NCI-H2081 treated with DMSO at 0.1 percent for 48 hours (cell line): ENCODE data around the gene CEACAM8.
"Not testable (repeated sequence)": the region's sequence is repeated elsewhere in the genome, so short reads cannot be mapped to it uniquely, and the experiment has no call there.

Source experiments
- DNase-seq: peaks from one replicate; lab custom pipeline; 2025; lab: John Stamatoyannopoulos, UW

The CEACAM8 gene

DNA sequence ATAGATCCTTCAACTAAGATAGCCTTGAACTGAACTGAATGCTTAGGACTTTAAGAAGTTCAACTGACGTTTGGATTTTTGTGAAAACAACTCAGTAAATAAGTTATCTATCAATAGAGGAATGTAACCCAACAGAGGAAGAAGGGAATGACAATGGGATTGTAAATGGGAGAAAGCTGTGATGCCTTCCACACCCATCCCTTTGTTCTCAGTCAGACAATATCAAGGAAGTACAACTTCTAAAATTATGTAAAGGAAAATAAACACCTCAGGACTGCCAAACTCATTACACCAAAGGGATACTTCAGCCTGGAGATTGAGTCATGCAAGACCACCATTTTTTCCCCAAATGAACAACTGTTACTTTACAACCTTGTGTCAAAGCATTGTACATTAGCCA is 21.1 kb downstream of the CEACAM8 start:
- no peak for DNase-seq

DNA sequence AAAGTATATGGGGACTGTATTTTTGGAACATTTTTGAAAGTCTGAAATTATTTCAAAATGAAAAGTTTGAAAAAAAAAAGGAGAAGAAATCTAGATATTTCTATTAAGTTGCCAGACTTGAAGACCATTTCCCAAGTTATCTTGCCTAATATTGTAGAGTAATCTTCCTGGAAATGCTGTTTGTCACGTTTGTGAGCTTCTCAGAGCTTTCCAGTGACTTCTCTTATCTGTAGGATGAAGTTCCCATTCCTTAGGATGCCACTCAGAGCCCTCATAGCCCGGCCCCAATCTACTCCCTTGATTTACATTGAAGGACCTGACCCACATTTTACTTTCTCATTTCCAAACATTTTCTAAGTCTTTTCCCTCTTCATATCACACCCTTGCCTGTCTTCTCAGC is 23.6 kb downstream of the CEACAM8 start:
- no peak for DNase-seq

DNA sequence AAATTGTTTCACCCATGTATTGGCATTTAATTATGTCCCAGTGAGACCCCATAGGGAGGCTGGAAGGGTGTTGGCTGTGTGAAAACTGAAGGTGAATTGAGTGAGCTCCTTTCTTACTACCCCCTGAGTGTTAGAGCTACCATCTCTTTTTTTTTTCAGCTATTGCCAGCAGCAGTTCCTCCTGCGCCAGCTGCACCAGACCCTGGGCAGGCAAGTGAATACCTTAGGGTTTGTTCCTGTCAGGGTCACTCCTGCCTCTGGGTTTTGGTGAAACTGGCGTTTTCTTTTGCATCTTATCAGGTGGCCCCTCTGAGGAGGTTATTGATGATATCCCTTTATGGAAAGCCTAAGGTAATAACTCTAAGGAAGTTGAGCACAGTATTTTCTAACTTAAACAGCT is 25.5 kb downstream of the CEACAM8 start:
- DNase-seq, result no peak

DNA sequence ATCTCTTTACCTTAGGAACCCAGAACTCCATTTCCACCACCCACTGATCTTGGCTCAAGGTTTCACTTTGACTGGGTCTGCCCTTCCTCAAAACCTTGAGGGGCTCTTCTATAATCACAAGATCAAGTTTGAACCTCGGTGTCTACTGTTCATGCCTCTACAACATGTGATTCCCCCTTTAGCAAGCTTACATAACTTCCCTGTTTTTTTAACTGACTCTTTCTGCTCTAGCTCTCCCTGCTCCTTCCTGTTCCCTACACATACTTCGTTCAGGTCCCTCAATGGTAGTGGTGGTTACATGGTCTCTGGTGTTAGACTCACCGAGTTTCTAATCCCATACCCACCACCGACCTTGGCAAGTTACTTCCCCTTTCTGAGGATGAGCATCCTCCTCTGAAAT is 26.7 kb downstream of the CEACAM8 start:
- no peak for DNase-seq

DNA sequence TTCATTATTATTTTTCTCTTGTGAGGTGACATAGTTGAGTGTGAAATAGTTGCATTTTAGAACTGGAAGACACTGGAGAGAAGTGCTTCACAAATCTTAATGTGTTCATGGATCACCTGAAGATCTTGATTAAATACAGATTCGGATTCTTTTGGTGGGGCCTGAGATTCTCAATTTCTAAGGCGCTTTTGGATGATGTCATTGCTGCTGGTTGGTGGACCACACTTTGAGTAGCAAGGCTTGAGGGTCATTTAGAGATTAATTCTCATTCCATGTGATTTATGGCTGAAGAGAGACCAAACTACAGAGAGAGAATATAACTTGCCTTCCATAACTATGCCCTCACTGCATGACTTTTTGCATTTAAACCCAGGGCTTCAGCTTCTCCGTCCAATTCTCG is 27.2 kb downstream of the CEACAM8 start:
- DNase-seq, result no peak

DNA sequence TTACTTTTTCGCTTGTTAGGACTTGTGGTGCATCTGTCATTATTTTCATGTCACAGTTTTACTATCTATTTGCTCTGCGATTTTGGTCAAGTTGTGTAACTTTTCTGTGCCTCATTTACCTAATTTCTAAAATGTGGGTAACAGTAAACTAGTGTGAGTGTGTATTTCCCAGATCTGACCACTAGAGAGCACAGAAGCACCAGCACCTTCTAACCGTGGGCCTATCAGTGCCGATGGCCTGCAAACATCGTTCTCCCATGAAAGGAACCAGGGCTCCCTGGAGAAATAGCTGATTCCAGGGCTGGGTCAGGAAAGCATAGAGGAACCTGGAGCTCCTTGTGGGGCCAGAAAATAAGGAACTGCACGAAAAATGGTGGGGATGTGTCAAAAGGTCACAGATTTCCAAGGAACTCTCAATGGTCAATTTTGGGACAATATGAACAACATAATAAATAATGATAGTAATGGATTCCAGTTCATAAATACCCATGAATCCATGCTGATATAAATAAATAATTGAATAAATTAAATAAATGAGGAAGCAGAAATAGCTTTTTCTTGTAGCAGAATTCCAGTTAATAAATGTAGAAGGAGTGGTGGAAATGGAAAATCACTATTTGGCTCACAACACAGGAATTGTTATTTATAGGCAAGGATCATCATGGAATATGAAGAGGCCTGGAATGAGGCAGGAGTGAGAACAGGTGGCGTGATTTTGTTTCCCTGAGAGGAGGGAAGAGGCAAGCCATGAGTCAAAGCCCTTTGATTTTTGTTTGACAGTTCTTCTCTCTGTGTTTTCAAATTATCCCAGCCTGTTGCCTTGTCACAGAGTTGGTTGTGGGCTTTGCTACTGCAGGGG is 31.1 kb downstream of the CEACAM8 start:
- no peak for DNase-seq

DNA sequence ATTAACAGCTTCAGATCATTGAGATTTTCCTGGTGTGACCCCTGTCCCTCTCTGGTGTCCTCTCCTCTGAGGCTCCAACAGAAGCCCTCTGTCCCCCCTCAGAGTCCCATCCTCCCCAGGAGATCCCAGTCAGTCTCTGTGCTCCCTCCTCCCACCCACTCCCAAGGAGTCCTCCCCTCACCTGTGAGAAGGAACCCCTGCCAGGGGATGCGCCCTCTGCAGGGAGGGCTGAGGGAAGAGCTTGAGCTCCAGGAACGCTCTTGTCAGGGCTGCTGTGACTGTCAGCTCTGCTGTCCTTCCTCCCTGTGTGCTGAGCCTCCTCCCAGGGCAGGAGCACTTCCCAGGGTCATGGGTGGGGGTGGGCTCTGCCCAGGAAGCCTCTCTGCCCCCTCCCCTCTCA is 33.2 kb downstream of the CEACAM8 start:
- no peak for DNase-seq

DNA sequence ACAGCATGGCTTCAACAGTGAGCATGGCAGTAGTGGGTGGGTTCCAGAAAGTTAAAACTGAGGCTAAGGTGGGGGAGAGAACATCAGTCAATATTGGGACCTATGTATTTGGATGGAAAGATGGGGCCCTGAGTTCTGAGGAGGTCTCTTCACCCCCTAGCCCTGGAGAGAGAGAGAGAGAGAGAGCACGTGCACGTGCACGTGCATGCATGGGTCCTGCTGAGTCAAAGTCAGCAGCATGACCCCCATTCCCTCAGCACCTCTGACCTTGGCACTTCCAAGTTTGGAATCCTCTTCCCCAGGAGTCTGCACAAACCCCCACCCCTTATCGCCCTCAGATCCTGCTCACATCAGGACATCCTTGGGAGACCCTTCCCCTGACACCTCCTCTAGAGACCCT is 34.0 kb downstream of the CEACAM8 start:
- no peak for DNase-seq

DNA sequence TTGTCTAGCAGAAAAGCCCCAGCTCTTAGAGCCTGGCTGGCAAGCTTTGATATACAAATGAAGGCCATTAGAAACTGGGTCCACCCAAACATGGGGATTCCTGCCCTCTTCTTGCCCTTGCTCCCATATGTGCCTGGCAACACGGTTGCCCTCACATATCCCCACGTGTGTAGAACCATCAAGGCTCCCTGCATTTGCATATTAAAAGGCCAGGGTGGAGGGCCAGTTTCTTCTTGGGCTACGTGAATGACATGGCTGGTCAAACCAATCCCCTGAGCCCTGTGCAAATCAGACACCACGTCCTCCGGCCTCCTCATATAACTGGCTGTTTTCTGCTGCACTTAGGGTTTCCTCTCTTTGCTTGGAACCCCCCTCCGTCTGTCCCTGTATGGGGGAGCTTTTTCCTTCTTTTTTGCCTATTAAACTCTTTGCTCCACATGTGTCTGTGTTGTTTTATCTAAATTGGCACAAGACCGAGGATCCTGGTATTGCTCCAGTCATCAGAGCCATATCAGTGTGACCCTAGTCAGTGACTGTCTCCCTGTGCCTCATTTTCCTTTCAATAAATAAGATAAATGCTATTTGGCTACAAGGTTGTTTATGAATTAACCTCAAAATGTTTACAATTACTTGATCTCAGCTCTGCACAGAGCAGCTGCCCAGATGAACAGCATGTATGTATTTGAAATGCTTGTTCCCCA is 36.1 kb downstream of the CEACAM8 start:
- DNase-seq, result no peak

DNA sequence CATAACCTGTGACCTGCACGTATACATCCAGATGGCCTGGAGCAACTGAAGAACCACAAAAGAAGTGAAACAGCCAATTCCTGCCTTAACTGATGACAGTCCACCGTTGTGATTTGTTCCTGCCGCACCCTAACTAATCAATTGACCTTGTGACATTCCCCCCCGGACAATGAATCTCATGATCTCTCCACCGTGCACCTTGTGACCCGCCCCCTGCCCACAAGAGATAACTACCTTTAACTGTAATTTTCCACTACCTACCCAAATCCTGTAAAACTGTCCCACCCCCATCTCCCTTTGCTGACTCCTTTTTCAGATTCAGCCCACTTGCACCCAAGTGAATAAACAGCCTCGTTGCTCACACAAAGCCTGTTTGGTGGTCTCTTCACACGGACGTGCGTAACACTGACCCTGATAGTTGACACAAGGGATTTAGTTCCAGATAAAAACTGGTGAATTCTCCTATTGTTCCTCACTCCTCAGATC is 37.3 kb downstream of the CEACAM8 start:
- DNase-seq, result not testable (repeated sequence)

DNA sequence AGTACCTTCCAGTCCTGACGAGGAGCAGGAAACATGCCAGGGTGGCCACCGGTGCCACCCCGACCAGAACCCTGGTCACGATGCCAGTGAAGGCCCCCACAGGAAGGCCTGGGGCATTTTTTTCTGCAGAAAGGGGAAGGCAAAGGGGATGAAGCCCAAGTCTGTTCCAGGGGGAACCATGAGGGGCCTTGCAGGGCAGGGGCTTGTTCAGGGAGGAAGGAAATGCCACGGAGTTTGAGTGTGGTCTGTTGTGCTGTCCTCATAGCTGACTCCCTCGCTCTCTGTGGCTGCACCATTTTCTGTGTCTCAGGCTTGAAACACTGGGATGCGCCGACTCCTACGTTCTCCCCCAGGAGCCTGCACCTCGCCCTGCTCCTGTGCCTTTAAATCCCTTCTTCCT is 38.9 kb downstream of the CEACAM8 start:
- no peak for DNase-seq

DNA sequence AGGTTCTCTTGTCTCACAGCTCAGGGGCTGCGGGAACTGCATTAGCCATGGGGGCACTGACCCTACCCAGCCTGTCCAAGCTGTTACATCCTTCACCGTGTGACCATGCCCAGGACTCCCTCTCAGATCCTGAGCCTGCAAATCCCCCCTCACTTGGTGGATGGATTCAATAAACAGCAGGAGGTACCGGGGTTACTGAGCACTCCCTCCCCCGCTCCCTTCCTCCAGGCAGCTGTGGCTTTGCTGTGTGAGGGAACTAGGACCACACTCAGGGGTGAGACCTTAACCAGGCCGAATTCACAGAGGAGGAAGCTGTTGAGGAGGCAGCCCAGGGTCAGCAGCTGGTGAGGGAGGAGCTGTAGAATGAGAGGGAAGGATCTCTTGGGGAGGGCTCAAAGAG is 39.4 kb downstream of the CEACAM8 start:
- DNase-seq, result no peak

DNA sequence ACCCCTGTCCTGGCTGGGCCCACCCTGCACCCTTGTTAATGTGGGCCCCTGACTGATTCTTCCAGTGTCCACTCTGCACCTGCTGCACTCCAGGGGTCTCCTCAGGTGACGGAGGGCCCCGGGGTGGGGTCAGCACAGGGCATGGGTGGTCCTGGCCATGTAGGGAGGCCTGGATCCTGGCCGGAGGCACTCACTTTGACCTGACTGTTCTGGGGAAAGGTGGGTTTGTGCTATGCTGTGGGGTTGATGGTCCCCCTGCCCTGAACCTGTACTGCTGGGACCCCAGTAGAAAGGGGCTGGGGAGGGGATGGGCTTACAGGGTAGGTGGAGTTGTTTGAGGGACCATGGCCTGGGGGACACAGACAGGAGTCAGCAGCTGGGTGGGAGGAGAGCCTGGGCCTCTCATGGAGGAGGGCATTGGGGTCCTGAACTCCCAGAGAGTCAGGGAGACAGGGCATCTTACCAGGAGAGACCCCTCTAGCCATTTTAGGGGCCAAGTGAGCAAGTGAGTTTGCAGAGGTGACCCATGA is 40.6 kb downstream of the CEACAM8 start:
- DNase-seq, result no peak

DNA sequence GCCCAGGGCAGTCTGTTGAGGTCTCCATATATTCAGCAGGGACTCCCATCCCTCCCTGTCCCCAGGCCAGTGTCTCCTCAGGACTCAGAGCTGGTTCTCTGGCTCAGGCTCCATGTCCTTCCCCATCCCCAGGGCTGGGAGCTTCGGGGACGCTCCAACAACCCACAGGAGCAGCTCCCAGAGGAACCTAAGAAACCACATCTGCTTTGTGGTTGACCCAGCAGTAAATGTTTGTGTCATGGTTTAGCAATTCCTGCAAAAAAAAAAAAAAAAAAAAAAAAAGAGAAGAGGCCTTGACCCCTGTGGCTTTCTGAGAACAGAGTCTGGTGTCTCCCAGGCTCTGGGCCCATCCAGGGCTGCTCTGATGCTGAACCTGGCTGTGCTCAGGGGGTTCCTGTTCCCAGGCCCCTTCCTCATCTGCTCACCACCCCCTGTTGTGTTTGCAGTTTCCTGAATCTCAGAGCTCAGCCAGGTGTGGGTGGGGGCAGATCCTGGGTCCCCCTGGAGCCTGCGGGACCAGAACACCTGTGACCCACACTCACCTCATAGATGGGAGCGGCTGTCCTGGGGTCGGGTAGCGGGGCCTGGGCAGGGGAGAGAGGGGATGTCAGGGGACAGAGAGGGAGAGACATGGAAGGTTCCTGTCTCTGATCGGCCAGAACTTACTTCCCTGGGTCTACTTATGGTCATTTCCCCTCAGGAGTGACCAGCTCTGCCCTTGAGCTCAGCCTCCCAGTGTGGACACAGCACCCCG is 41.3 kb downstream of the CEACAM8 start:
- no peak for DNase-seq

DNA sequence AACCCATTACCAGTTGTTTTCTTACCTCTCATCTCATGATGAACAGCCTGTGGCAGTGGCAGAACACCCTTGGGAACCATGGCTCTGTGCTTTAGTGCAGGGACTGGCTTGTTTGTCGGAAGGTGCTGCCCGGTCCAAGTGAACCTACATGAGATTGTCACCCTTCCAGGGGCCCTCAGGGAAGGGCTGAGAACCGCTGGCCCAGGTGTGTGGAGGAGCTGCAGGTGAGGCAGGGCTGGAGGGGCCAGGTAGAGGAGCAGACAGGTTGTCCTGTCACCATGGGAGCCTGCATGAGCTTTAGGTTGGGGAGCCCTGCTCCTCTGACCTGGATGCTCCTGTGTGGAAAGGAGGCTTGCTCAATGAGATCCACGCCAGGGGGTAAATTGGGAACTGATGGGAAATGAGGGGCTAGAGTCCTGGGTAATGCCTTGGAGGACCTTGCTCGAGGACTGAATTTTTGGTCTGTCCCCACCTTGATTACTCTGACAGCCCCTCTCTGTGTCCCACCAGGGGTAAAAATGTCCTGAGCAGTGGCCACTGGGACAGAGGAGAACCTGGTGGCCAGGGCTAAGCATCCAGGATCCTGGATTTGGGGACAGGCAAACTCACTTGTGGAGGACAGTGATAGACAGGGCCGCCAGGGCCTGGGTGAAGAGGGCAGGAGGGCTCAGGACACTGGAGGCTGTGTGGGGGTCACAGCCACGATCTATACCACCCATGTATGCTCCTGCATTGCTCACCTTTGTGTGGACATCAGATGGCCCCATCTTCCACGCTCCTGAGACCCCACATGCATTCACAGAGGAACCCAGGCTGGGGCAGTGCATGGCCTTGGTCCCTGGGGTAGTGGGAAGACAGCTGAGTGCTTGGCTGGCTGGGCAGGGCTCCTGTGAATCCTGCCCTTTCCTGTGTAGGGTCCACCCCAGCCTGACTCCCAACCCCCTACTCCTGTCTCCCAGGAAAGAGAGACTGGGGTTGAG is 42.3 kb downstream of the CEACAM8 start:
- no peak for DNase-seq

DNA sequence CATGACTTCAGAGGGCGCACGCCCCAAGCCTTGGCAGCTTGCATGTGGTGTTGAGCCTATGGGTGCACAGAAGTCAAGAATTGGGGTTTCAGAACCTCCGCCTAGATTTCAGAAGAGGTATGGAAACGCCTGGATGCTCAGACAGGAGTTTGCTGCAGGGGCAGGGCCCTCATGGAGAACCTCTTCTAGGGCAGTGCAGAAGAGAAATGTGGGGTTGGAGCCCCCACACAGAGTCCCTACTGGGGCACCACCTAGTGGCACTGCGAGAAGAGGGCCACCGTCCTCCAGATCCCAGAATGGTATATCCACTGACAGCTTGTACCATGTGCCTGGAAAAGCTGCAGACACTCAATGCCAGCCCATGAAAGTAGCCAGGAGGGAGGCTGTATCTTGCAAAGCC is 44.2 kb downstream of the CEACAM8 start:
- DNase-seq, result not testable (repeated sequence)

DNA sequence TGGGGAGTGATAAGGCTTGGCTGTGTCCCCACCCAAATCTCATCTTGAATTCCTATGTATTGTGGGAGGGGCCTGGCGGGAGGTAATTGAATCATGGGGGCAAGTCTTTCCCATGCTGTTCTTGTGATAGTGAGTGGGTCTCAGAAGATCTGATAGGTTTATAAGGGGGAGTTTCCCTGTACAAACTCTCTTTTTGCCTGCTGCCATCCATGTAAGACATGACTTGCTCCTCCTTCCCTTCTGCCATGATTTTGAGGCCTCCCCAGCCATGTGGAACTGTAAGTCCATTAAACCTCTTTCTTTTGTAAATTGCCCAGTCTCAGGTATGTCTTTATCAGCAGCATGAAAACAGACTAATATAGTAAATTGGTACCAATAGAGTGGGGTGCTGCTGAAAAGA is 45.7 kb downstream of the CEACAM8 start:
- DNase-seq, result not testable (repeated sequence)

DNA sequence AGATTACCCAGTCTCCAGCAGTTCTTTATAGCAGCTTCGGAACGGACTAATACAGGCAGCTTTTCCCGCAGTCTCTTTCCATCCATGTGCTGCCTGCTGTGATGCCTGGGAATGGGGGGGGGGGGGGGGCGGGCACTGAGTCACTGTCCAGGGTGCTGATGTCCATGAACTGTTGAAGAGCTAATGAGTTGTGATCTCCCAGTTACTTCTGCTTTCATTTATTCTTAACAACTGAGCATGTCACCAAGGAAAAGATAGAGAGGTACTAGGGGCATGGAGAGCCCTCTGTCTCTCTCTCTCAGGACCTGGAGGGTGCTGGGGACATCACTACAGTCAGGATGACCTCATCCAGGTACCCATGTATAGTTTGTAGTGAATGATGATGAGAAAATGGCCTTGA is 46.2 kb downstream of the CEACAM8 start:
- DNase-seq, result no peak

DNA sequence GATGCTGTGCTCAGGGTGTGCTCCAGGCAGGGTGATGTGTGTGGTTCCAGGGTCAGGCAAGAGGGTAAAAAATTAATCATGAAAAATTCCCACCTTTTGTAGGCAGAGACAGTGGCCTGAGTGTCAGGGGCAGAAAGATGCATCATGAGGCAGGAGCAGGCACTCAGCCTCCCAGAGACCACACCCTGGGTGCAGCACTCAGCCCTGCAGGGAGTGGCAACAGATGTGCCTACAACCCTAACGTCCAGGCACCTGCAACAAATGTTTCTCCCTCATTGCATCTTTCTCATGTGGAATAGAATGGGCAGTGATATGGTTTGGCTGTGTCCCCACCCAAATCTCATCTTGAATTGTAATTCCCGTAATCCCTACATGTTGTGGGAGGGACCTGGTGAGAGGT is 46.8 kb downstream of the CEACAM8 start:
- no peak for DNase-seq

DNA sequence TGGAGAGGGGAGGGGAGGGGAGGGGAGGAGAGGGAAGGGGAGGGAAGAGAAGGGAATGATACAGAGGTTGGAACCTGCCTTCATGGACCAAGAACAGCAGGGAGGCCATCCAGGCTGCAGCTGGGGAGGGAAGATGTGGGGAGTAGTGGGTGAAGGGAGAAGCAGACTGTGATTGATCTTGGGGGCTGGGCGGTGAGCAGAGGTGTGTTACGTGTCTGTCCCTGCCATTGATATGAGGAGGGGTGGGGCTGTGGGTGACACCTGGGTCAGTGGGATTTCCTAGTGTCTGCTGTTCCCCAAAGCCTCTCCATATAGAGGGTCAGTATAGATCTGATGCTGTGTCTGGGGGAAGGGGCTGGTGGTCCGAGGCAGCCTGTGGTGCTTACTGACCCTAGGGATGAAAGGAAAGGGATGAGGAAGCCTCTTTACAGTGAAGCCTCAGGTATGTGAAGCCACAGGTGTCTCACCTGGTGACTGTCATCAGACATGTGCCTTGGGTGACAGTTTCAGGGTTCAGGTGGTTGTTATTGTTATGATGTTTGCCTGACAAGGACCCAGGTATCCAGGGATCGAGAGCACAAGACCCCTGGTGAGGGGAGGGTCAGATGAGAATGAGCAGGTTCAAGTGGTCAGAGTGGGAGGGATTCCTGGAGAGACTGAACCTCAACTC is 47.8 kb downstream of the CEACAM8 start:
- no peak for DNase-seq

DNA sequence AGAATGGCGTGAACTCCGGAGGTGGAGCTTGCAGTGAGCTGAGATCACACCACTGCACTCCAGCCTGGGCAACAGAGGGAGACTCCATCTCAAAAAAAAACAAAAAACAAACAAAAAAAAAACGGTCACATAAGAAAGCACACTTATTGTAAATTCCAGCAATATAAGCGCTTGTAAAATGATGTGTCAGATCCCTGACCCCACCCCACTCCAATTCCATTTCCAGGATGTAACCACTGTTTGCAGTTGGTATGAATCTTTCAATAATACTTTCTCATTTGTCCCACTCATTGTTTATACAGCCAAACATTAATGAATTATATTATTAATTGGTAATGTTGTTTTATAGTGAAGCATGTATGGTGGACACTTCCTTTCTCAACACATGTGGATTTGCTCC is 50.6 kb downstream of the CEACAM8 start:
- no peak for DNase-seq
